ENCODE measurements around the gene COBL. TPM values are rescaled to one million over a fixed set of nuclear protein-coding genes. Genes with fewer than 3 reads are reported as not detected.

COBL gene
- total RNA-seq, 2 donors from 2014 or later: 36.5 to 46.6 TPM

- no peaks in the 10 kb centered on the region for H3K4me1 ChIP-seq (replicated peaks)
- H3K36me3 ChIP-seq: no peaks in the 10 kb centered on the region
- intact Hi-C loops (cut with DNase I): no loop called here
- no peaks in the 10 kb centered on the region for H3K9me3 ChIP-seq
- H3K27ac ChIP-seq: no peak overlapping the region
- no peak overlapping the region for H3K4me3 ChIP-seq
- no peak for DNase-seq (ENCODE audit: low spot score)
- TF ChIP-seq, protein P1, sequence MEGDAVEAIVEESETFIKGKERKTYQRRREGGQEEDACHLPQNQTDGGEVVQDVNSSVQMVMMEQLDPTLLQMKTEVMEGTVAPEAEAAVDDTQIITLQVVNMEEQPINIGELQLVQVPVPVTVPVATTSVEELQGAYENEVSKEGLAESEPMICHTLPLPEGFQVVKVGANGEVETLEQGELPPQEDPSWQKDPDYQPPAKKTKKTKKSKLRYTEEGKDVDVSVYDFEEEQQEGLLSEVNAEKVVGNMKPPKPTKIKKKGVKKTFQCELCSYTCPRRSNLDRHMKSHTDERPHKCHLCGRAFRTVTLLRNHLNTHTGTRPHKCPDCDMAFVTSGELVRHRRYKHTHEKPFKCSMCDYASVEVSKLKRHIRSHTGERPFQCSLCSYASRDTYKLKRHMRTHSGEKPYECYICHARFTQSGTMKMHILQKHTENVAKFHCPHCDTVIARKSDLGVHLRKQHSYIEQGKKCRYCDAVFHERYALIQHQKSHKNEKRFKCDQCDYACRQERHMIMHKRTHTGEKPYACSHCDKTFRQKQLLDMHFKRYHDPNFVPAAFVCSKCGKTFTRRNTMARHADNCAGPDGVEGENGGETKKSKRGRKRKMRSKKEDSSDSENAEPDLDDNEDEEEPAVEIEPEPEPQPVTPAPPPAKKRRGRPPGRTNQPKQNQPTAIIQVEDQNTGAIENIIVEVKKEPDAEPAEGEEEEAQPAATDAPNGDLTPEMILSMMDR (IDR thresholded peaks at IDR 0.05): no peak
- TF ChIP-seq POLR2AphosphoS5 (IDR thresholded peaks at IDR 0.05) (no peak), POLR2A (IDR thresholded peaks at IDR 0.05) (no peak)
- no peaks in the 10 kb centered on the region for H3K27me3 ChIP-seq (replicated peaks; ENCODE audit: insufficient read depth)
- WGBS: 67% methylated on average over 3 of the region's 3 CpGs
Observed at GRCh38 chr7:51151455-51151854, 165.2 kb downstream of the COBL start.

DNA sequence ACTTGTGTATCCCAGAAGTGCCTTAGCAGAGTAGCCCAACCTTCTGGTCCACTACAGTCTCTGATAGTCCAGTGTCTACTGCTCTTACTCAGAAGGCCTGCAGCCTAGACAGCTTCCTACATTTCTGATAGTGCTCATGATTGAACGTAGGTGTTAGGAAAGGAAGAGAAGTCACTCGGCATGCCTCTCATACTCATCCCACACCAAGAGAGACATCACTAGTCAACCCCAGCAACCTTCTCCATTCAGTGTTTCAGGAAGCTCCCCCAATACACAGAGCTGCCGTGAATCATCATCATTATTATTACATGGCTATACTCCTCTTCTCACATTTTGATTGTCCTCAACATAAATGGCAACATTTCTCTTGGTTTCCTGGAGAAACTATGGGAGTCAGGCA is 166.4 kb downstream of the COBL start:
- no peak for TF ChIP-seq POLR2AphosphoS5 (IDR thresholded peaks at IDR 0.05)
- TF ChIP-seq POLR2A (IDR thresholded peaks at IDR 0.05): no peak
- TF ChIP-seq, protein P1 (IDR thresholded peaks at IDR 0.05): no peak
- no peak overlapping the region for H3K27ac ChIP-seq
- intact Hi-C loops (cut with DNase I): no loop called here
- no peak for DNase-seq (ENCODE audit: low spot score)
- no peaks in the 10 kb centered on the region for H3K36me3 ChIP-seq
- H3K4me3 ChIP-seq: no peak overlapping the region
- H3K9me3 ChIP-seq: no peaks in the 10 kb centered on the region
- 93% methylated on average over 3 of the region's 3 CpGs for WGBS
- no peaks in the 10 kb centered on the region for H3K27me3 ChIP-seq (replicated peaks; ENCODE audit: insufficient read depth)
- H3K4me1 ChIP-seq (replicated peaks): no peaks in the 10 kb centered on the region

- no peaks in the 10 kb centered on the region for H3K4me1 ChIP-seq (replicated peaks)
- no peaks in the 10 kb centered on the region for H3K9me3 ChIP-seq
- H3K27me3 ChIP-seq (replicated peaks; ENCODE audit: insufficient read depth): no peaks in the 10 kb centered on the region
- no peak overlapping the region for H3K27ac ChIP-seq
- TF ChIP-seq POLR2A (IDR thresholded peaks at IDR 0.05) (no peak), POLR2AphosphoS5 (IDR thresholded peaks at IDR 0.05) (no peak)
- TF ChIP-seq, protein P1 (IDR thresholded peaks at IDR 0.05): no peak
- no peak for DNase-seq (ENCODE audit: low spot score)
- H3K4me3 ChIP-seq: no peak overlapping the region
- WGBS: 96% methylated on average over 6 of the region's 6 CpGs
- intact Hi-C loops (cut with DNase I): loop anchor here (10.0 kb wide), 1 partner anchor 363 kb away; the partner anchor contains the start of gene GRB10
- H3K36me3 ChIP-seq: no peaks in the 10 kb centered on the region
Observed at GRCh38 chr7:51148216-51148615, 168.4 kb downstream of the COBL start.

GRCh38 chr7:51146816-51147586 is 169.6 kb downstream of the COBL start:
- intact Hi-C loops (cut with DNase I): loop anchor here (10.0 kb wide), 1 partner anchor 362 kb away; the partner anchor contains the start of gene GRB10
- DNase-seq (ENCODE audit: low spot score): no peak
- TF ChIP-seq, protein P1 (IDR thresholded peaks at IDR 0.05): no peak
- TF ChIP-seq POLR2AphosphoS5 (IDR thresholded peaks at IDR 0.05): no peak
- TF ChIP-seq POLR2A (IDR thresholded peaks at IDR 0.05): no peak
- WGBS: 97% methylated on average over 7 of the region's 7 CpGs
- no peaks in the 10 kb centered on the region for H3K27me3 ChIP-seq (replicated peaks; ENCODE audit: insufficient read depth)
- H3K27ac ChIP-seq: no peak overlapping the region
- H3K4me1 ChIP-seq (replicated peaks): no peaks in the 10 kb centered on the region
- no peak overlapping the region for H3K4me3 ChIP-seq
- no peaks in the 10 kb centered on the region for H3K36me3 ChIP-seq
- H3K9me3 ChIP-seq: no peaks in the 10 kb centered on the region

DNA sequence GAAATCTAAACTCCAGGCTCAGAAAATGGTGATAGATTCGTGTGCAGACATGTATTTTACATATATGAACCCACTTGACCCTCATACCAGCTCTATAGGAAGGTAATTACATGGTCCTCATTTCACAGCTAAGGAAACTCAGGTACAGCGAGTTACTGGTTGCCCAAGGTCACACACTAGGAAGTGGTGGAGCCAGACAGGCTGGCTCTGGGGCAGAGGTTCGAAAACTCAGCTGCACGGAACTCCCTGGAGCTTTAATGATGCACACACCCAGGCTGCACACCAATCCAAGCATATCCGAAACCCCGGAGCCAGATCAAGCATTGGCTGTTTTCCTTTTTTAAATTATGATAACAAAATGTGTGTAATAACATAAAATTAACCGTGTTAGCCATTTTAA is 172.4 kb downstream of the COBL start:
- intact Hi-C loops (cut with DNase I): loop anchor here (10.0 kb wide), 1 partner anchor 359 kb away; the partner anchor contains the start of gene GRB10
- H3K27me3 ChIP-seq (replicated peaks; ENCODE audit: insufficient read depth): no peaks in the 10 kb centered on the region
- no peaks in the 10 kb centered on the region for H3K36me3 ChIP-seq
- WGBS: 71% methylated on average over 7 of the region's 7 CpGs
- H3K4me1 ChIP-seq (replicated peaks): peaks cover 2% of the 10 kb centered on the region
- TF ChIP-seq POLR2A (IDR thresholded peaks at IDR 0.05) (no peak), POLR2AphosphoS5 (IDR thresholded peaks at IDR 0.05) (no peak)
- TF ChIP-seq, protein P1 (IDR thresholded peaks at IDR 0.05): no peak
- no peak overlapping the region for H3K4me3 ChIP-seq
- H3K27ac ChIP-seq: no peak overlapping the region
- no peak for DNase-seq (ENCODE audit: low spot score)
- no peaks in the 10 kb centered on the region for H3K9me3 ChIP-seq

Data from prostate gland (tissue), 2 donors.